GM21515 (cell line): ENCODE data around the gene TJP3.
"Not testable (repeated sequence)": the region's sequence is repeated elsewhere in the genome, so short reads cannot be mapped to it uniquely, and the experiment has no call there.

ENCODE experiments used
- ATAC-seq: cut with Tn5 transposase; IDR thresholded peaks from one replicate; pipeline ENCODE4 v1.9.1; 2021; ENCODE audit not compliant: unreplicated experiment

The TJP3 gene

GRCh38 chr19:3738477-3739220, 30.5 kb downstream of the TJP3 start:
- ATAC-seq, result no peak

- ATAC-seq, result no peak
Measured at GRCh38 chr19:3740431-3740830, 32.2 kb downstream of the TJP3 start.

- ATAC-seq, result no peak
Measured at GRCh38 chr19:3743486-3743885, 35.3 kb downstream of the TJP3 start.

- ATAC-seq, result no peak
Measured at GRCh38 chr19:3745363-3746045, 37.3 kb downstream of the TJP3 start.

GRCh38 chr19:3746371-3747056, 38.3 kb downstream of the TJP3 start:
- ATAC-seq, result no peak

GRCh38 chr19:3748965-3749364, 40.8 kb downstream of the TJP3 start:
- no peak for ATAC-seq

GRCh38 chr19:3750211-3750610, 42.0 kb downstream of the TJP3 start:
- no peak for ATAC-seq

- ATAC-seq, result no peak
Measured at GRCh38 chr19:3751236-3751635, 43.1 kb downstream of the TJP3 start.

- no peak for ATAC-seq
Measured at GRCh38 chr19:3752492-3752891, 44.3 kb downstream of the TJP3 start.

GRCh38 chr19:3753631-3754410, 45.6 kb downstream of the TJP3 start:
- no peak for ATAC-seq

GRCh38 chr19:3757705-3758104, 49.5 kb downstream of the TJP3 start:
- not testable (repeated sequence) for ATAC-seq

GRCh38 chr19:3758297-3758696, 50.1 kb downstream of the TJP3 start:
- not testable (repeated sequence) for ATAC-seq

GRCh38 chr19:3759482-3760254, 51.5 kb downstream of the TJP3 start:
- no peak for ATAC-seq

GRCh38 chr19:3760871-3761361, 52.7 kb downstream of the TJP3 start:
- no peak for ATAC-seq

- peak; percentile 57 for ATAC-seq
Measured at GRCh38 chr19:3761382-3762129, 53.4 kb downstream of the TJP3 start, which contains the start of gene APBA3. APBA3 (minus strand) TSS chr19:3761692; CDS start chr19:3760264, 1,428 bp downstream.

- no peak for ATAC-seq
Measured at GRCh38 chr19:3762130-3762473, 53.9 kb downstream of the TJP3 start.

GRCh38 chr19:3762501-3763459, 54.6 kb downstream of the TJP3 start, which contains the start of gene MRPL54:
MRPL54 (plus strand) TSS chr19:3762682; CDS start chr19:3762701, 19 bp downstream.
- peak; percentile 65 for ATAC-seq

- no peak for ATAC-seq
Measured at GRCh38 chr19:3765121-3765520, 56.9 kb downstream of the TJP3 start.
